Measurements from ENCODE around the gene CHCHD6.

Gene CHCHD6

GRCh38 chr3:126923895-126924294 lies 219.9 kb downstream of the CHCHD6 start:
- no peak overlapping the region for H3K4me3 Mint-ChIP-seq
- ATAC-seq (no peak), DNase-seq (no peak)
- peaks cover 7% of the 10 kb centered on the region for H3K4me1 Mint-ChIP-seq
- no peaks in the 10 kb centered on the region for H3K27me3 Mint-ChIP-seq
- H3K27ac Mint-ChIP-seq: no peak overlapping the region
- no peaks in the 10 kb centered on the region for H3K9me3 Mint-ChIP-seq

DNA sequence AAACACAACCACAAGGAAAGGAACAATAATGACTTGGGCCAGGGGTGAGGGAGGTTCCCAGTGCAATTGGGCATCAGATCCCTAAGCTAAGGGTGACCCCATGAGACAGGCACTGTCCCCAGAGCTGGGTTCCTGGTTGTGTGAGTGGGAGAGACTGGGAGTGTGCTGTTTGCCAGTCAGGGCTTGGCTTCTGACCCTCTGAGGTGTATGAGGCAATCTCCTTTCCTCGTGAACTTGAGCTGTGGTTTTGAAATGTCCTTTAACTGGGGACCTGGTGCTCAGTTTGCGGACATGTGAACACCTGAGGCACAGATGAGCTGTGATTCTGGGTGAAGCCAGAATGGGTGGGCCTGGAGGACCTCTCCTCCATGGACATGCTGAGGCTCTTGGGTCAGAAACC lies 220.4 kb downstream of the CHCHD6 start:
- Mint-ChIP-seq H3K4me3 (no peak overlapping the region), H3K27ac (no peak overlapping the region), H3K27me3 (no peaks in the 10 kb centered on the region), H3K4me1 (peaks cover 7% of the 10 kb centered on the region), H3K9me3 (no peaks in the 10 kb centered on the region)
- ATAC-seq (no peak), DNase-seq (no peak)

- Mint-ChIP-seq H3K4me1 (peaks cover 7% of the 10 kb centered on the region), H3K27me3 (no peaks in the 10 kb centered on the region), H3K9me3 (no peaks in the 10 kb centered on the region), H3K4me3 (no peak overlapping the region), H3K27ac (no peak overlapping the region)
- no peak for ATAC-seq
- DNase-seq: no peak
Observed at GRCh38 chr3:126925411-126926171, 221.6 kb downstream of the CHCHD6 start.

- ATAC-seq (no peak), DNase-seq (no peak)
- H3K4me3 Mint-ChIP-seq: no peak overlapping the region
- no peaks in the 10 kb centered on the region for H3K9me3 Mint-ChIP-seq
- H3K4me1 Mint-ChIP-seq: peaks cover 7% of the 10 kb centered on the region
- H3K27me3 Mint-ChIP-seq: no peaks in the 10 kb centered on the region
- no peak overlapping the region for H3K27ac Mint-ChIP-seq
Observed at GRCh38 chr3:126926684-126927400, 222.8 kb downstream of the CHCHD6 start.

DNA sequence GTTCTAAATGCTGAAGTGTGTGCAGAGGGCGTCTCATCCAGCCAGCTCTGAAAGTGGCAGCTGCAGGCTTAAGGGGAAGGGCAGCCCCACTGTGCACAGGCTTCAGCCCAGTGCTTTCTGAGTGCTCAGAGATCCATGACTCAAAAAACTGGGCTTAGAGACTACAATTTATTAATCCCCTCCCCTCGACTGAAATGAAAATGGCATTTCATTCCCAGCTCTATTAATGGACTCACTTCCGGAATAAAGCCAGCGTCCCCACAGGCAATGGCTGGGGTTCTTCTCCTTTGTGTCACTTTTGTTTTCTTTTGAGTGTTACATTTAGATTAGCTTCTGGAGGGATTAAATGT lies 223.3 kb downstream of the CHCHD6 start:
- H3K4me1 Mint-ChIP-seq: peaks cover 7% of the 10 kb centered on the region

DNA sequence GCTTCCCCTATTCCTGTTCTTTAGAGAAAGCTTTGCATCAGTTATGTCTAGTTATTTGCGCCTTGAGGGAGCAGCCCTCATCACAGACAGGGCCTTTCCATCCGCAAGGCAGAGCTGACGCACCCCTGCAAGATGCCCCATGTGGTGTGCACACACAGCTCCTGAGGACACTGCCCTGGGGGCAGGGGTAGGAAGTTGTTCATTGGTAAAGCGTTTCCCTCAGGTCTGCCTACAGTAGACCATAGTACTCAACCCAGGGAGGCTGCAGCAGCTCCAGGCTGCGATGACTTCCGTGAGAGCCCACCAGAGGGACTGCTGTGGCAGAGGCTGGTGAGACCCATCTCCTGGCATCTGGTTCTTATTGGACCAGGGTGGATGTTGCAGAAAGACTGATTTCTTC lies 223.8 kb downstream of the CHCHD6 start:
- peaks cover 7% of the 10 kb centered on the region for H3K4me1 Mint-ChIP-seq
- H3K27ac Mint-ChIP-seq: no peak overlapping the region
- H3K27me3 Mint-ChIP-seq: no peaks in the 10 kb centered on the region
- H3K9me3 Mint-ChIP-seq: no peaks in the 10 kb centered on the region
- no peak for DNase-seq
- no peak for ATAC-seq
- H3K4me3 Mint-ChIP-seq: no peak overlapping the region

More for the DNA sequence above, 223.3 kb downstream of the CHCHD6 start:
- Mint-ChIP-seq H3K27me3 (no peaks in the 10 kb centered on the region), H3K9me3 (no peaks in the 10 kb centered on the region), H3K27ac (no peak overlapping the region), H3K4me3 (no peak overlapping the region)
- no peak for DNase-seq
- no peak for ATAC-seq

DNA sequence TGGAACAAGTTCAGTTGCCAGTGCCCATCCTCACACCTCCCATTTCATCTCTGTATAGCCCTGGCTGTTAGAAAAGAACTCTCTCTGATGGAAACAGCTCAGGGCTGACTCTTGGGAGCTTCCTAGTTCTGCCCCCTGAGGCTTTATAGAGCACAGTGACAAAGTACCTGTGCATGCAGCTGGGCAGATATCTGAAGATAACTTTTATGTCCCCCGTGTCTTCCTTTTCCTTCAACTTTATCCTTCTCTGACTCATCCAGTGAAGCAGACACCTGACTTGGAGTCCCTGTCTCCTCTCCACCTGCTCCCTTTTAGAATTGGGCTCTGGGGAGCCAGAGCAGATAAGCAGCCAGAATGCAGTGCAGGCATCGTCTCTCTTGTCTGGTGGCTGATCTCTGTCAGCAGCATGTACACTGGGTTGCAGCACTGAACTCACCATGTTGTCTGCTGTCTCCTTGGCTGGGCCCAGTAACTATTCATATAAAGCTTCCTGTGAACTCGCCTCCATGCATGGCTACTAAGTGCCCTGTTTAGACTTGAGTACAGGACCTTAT lies 225.0 kb downstream of the CHCHD6 start:
- Mint-ChIP-seq H3K27me3 (no peaks in the 10 kb centered on the region), H3K27ac (peak overlapping the region in 1 of 2 donors; percentile 91), H3K4me3 (no peak overlapping the region), H3K9me3 (no peaks in the 10 kb centered on the region), H3K4me1 (peaks cover 7% of the 10 kb centered on the region)
- DNase-seq (no peak), ATAC-seq (no peak)

DNA sequence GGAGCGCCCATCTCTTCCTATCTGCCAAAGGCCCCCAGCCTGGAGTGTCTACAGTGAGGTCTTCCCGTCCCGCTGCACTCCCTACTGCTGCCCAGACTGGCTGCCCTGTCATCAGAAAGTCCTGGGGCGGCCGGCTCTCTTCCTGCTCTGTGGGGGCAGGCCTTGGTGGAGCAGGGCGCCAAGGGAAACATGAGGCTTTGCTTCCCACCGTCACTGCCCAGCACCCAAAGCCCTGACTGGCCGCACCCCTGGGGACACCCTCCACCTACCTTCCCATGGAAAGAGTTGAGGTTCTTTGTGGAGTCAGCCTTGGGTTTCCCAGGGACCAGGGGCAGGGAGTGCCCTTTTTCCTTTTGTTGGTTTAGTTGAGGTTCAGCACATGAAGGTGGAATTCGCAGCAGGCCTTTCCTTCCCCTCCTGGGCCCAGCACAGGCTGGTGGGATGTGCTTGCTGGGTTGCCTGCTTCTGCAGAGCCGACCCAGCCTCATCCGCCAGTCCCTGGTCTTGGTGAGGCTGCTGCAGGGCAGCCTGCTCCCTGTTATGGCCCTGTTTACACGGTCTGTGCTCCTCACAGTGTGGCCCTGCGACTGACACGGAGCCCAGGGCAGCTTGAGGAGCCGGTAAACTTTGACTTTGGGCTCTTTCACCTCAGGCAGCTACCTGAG lies 227.0 kb downstream of the CHCHD6 start:
- Mint-ChIP-seq H3K4me3 (no peak overlapping the region), H3K27me3 (no peaks in the 10 kb centered on the region), H3K27ac (peak overlapping the region in 1 of 2 donors; percentile 63), H3K4me1 (peaks cover 7% of the 10 kb centered on the region), H3K9me3 (no peaks in the 10 kb centered on the region)
- ATAC-seq (no peak), DNase-seq (no peak)

DNA sequence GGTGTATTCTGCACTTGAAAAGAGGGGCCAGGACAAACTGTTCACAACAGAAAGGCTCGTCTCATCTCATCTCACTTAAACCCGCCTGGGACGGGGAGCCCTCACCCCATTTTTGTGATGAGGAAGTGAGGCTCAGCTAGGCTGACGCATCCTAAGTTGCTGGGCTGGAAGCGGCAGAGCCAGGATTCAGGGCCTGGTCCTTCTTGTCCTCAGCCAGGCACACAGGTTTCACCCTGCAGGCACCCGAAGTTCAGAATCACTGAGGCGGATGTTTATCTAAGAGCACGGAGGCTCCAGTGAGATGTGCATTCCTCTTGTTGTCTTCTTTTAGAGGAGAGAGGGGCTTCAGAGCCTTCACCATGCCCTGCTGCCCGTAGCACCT lies 227.8 kb downstream of the CHCHD6 start:
- no peak overlapping the region for H3K27ac Mint-ChIP-seq
- no peak for DNase-seq
- no peaks in the 10 kb centered on the region for H3K4me1 Mint-ChIP-seq
- no peaks in the 10 kb centered on the region for H3K27me3 Mint-ChIP-seq
- no peak for ATAC-seq
- no peaks in the 10 kb centered on the region for H3K9me3 Mint-ChIP-seq
- no peak overlapping the region for H3K4me3 Mint-ChIP-seq

- ATAC-seq (no peak), DNase-seq (no peak)
- no peak overlapping the region for H3K4me3 Mint-ChIP-seq
- no peaks in the 10 kb centered on the region for H3K27me3 Mint-ChIP-seq
- H3K4me1 Mint-ChIP-seq: no peaks in the 10 kb centered on the region
- no peaks in the 10 kb centered on the region for H3K9me3 Mint-ChIP-seq
- peak overlapping the region in 1 of 2 donors; percentile 30 for H3K27ac Mint-ChIP-seq
Observed at GRCh38 chr3:126932188-126932931, 228.3 kb downstream of the CHCHD6 start.

DNA sequence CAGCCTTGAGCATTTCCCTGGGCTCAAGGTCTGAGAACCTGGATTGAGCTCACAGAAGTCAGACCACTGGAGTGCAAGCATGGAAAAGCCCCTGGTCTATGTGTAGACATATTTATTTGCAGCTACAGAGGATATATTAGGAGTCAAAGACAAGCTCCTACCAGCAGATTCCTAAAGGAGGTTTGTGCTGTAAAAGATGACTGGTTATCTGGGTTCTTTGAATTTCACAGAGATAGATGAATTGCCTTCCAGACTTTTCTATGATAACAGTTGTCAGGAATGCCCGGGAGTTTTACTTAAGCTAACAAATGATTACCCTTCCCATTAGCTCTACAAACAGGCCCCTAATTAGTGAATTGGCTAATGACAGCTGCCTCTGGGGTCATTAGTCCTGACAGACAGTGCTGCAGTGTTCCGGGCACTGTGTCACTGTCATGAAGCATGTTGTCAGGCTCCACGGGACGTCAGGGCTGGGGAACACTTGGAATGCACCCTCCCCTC lies 230.0 kb downstream of the CHCHD6 start:
- no peak for DNase-seq
- no peak overlapping the region for H3K27ac Mint-ChIP-seq
- no peaks in the 10 kb centered on the region for H3K4me1 Mint-ChIP-seq
- no peak for ATAC-seq
- H3K4me3 Mint-ChIP-seq: no peak overlapping the region
- H3K9me3 Mint-ChIP-seq: no peaks in the 10 kb centered on the region
- H3K27me3 Mint-ChIP-seq: no peaks in the 10 kb centered on the region

DNA sequence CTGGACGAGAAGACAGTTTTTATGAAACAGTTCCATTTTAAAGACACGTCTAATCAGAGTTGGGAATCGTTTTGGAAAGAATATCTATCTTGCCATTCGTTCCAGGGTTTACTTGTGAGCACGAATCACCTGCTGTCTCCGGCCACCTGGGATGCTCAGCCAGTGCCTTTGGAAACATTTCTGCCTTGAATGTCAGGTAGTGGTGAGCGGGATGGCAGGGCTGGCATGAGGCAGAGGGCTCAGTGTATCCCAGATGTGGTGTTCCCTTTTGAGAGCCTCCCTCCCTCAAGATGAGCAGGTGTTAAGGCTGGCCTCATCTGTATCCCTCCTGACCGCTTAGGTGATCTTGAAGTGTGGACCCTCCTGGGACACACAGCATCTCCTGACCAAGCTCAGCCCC lies 231.0 kb downstream of the CHCHD6 start:
- H3K27ac Mint-ChIP-seq: no peak overlapping the region
- no peaks in the 10 kb centered on the region for H3K9me3 Mint-ChIP-seq
- no peaks in the 10 kb centered on the region for H3K27me3 Mint-ChIP-seq
- no peak overlapping the region for H3K4me3 Mint-ChIP-seq
- DNase-seq (no peak), ATAC-seq (no peak)
- H3K4me1 Mint-ChIP-seq: no peaks in the 10 kb centered on the region

GRCh38 chr3:126935756-126936509 lies 231.9 kb downstream of the CHCHD6 start:
- H3K4me1 Mint-ChIP-seq: no peaks in the 10 kb centered on the region
- H3K27ac Mint-ChIP-seq: no peak overlapping the region
- H3K9me3 Mint-ChIP-seq: no peaks in the 10 kb centered on the region
- H3K4me3 Mint-ChIP-seq: no peak overlapping the region
- no peak for DNase-seq
- no peaks in the 10 kb centered on the region for H3K27me3 Mint-ChIP-seq
- ATAC-seq: no peak

DNA sequence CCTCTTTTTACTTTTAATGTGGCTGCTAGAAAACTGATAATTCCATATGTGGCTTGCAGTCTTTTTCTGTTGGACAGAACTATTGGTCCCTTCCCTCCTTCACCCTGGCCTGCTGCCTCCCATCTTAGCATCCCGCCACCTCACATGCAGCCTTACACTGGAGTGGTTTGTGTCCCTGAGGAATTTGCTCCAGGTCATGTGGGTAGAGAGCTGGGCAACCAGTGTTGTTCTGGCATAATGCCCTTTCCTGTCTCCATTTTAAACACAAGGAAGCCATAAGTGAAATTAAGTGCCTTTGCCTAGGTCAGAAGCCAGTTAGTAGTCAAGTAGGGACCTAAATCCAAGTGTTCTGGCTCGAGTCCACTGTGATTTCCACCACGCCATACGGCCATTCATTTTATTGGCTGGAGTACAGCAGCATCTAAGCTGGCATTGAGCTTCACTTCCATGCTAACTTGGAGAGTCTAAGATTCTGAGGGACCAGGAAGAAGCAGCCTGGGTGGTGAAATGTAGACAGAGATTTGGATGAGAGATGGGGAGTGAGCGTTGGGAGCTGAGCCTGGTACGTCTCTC lies 232.9 kb downstream of the CHCHD6 start:
- no peaks in the 10 kb centered on the region for H3K27me3 Mint-ChIP-seq
- H3K4me3 Mint-ChIP-seq: no peak overlapping the region
- no peaks in the 10 kb centered on the region for H3K4me1 Mint-ChIP-seq
- no peak overlapping the region for H3K27ac Mint-ChIP-seq
- DNase-seq (no peak), ATAC-seq (no peak)
- no peaks in the 10 kb centered on the region for H3K9me3 Mint-ChIP-seq
